HepG2 (cell line): Measurements from ENCODE around the gene CCDC77. TPM values are rescaled to one million over a fixed set of nuclear protein-coding genes. Genes with fewer than 3 reads are reported as not detected.
A peak's percentile ranks its signal among the peaks of the same experiment; 100 is the strongest.

Experiments used
- DRAP1 ChIP-seq: IDR thresholded peaks from 2 replicates; pipeline ENCODE4 v1.6.1; 2016; ENCODE audit warnings: missing genetic modification reagents, missing compliant biosample characterization
- ELF4 ChIP-seq: sonication (generic); formaldehyde crosslinking; IDR thresholded peaks from 2 replicates; pipeline ENCODE4 v1.5.0; 2020; ENCODE audit warnings: missing genetic modification reagents, mild to moderate bottlenecking, moderate library complexity, borderline replicate concordance
- GZF1 ChIP-seq: sonication (generic); formaldehyde crosslinking; IDR thresholded peaks from 2 replicates; pipeline ENCODE4 v1.5.1; 2020; ENCODE audit warnings: mild to moderate bottlenecking, missing genetic modification reagents
- KDM4B ChIP-seq: sonication (generic); formaldehyde crosslinking; IDR thresholded peaks from 2 replicates; pipeline ENCODE4 v1.4.0; 2020; ENCODE audit warnings: missing genetic modification reagents
- KLF15 ChIP-seq: sonication (generic); formaldehyde crosslinking; IDR thresholded peaks from 2 replicates; pipeline ENCODE4 v1.8.1; 2023; ENCODE audit warnings: borderline replicate concordance, mild to moderate bottlenecking, inconsistent platforms, missing genetic modification reagents, mixed read lengths
- POLR2AphosphoS5 ChIP-seq: IDR thresholded peaks from 2 replicates; pipeline ENCODE4 v1.6.1; 2012; ENCODE audit warnings: low read depth, low read length
- PRMT3 ChIP-seq: sonication (generic); formaldehyde crosslinking; IDR thresholded peaks from 2 replicates; pipeline ENCODE4 v1.8.1; 2022; ENCODE audit warnings: low read depth, mild to moderate bottlenecking, moderate library complexity, missing genetic modification reagents, borderline replicate concordance
- REL ChIP-seq: sonication (generic); formaldehyde crosslinking; conservative IDR thresholded peaks from 2 replicates; pipeline ENCODE4 v1.8.0; 2022; ENCODE audit warnings: mild to moderate bottlenecking, missing genetic modification reagents, moderate library complexity
- TEAD3 ChIP-seq: optimal IDR thresholded peaks from 2 replicates; pipeline ENCODE3; 2016; ENCODE audit warnings: borderline replicate concordance
- TOPORS ChIP-seq: sonication (generic); formaldehyde crosslinking; IDR thresholded peaks from 2 replicates; pipeline ENCODE4 v1.8.0; 2023; ENCODE audit warnings: mild to moderate bottlenecking, missing genetic modification reagents
- polyA plus RNA-seq, 8 experiments: library from polyadenylated mRNA; depleted of rRNA in 3 of 8; stranded (reverse) in 7 of 8; unstranded in 1 of 8; fragments of >200 nt; fragmentation: Illumina TruSeq in 4 of 8; extraction: Trizol in 4 of 8; gene quantifications; 2 replicates each; pipeline versions ENCODE4 v1.2.1 to v1.2.3, GENCODE V29; 2011 to 2016; ENCODE audit warnings: low read depth in 4 of 8, missing spikeins in 1 of 8, mixed read lengths in 1 of 8; ENCODE audit not compliant: insufficient read depth in 1 of 8
- total RNA-seq, 5 experiments: library from RNA; depleted of rRNA; stranded (reverse); fragments of >200 nt; fragmentation: Illumina TruSeq; extraction: Trizol; gene quantifications; 2 replicates each; pipeline ENCODE4 v1.2.3, GENCODE V29; 2016; ENCODE audit warnings: low read depth in 1 of 5
- TF ChIP-seq, protein P1 (sequence below): sonication (generic); formaldehyde crosslinking; IDR thresholded peaks from 2 replicates; pipeline ENCODE4 v1.5.1; 2020; ENCODE audit warnings: missing genetic modification reagents, mild to moderate bottlenecking, borderline replicate concordance
- TF ChIP-seq, protein P2 (sequence below): sonication (generic); formaldehyde crosslinking; IDR thresholded peaks from 2 replicates; pipeline ENCODE4 v1.4.0; 2020; ENCODE audit warnings: missing genetic modification reagents
- TF ChIP-seq, protein P3 (sequence below): sonication (generic); formaldehyde crosslinking; IDR thresholded peaks from 2 replicates; pipeline ENCODE4 v1.4.0; 2020; ENCODE audit warnings: mild to moderate bottlenecking, missing genetic modification reagents, borderline replicate concordance
- TF ChIP-seq, protein P4 (sequence below): sonication (generic); formaldehyde crosslinking; IDR thresholded peaks from 2 replicates; pipeline ENCODE4 v1.4.0; 2020; ENCODE audit warnings: missing genetic modification reagents

CCDC77 gene
- total and polyA plus RNA-seq, 2 of the 13 experiments (the other 11 are each of a cell fraction or from before 2014, with no cell fraction given) = 6.4 to 16.4 TPM

DNA sequence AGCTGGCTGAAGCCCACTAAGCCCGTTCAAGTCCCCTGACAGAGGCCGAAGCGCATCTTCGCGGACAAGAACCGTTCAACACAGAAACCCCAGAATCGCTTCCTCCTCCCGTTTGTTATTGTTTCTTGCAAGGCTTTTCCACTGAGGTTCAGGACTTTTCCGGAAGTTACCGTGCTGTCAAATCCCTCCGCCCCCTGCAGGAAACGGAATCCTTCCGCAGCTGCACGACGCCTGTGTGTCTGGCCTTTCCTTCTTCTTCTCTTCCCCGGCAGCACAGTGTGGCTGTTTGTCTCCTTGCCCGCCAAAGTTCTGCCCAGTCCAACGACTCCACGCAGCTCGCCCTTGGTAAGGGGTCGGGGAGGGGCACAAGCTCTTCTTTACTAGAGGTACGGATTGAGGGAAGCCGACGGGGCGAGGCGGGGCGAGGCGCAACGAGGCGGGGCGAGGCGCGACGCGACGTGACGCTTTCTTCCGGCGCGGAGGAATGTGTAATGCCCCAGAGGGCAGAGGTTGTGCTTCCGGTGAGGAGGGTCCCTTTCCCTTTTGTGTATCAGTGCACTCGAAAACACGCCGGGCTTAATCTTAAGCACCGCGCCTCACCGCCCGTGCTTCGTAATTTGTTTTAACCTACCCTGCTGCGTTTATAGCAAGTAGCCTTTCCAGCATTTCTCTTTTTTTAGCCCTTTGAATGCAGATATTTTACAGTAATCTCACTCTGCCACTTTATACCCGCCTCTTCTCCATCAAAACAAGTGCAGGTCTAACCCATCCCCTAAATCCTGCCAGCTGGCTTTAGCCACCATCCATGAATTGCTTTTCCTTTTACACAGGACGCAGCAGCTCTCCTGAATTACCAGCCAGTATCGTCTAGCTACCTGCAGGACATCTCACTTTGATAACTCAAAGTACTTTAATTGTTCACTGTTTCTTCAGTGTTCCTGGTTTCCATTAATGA is 12.0 kb upstream of the CCDC77 start, which contains the start of gene KDM5A (continued):
- TF ChIP-seq GZF1 (CRISPR knock-in tag) (no peak), ELF4 (CRISPR knock-in tag) (peak; percentile 33; the same call in 1 of the 2 replicates), DRAP1 (CRISPR knock-in tag) (peak; percentile 54; the same call in 1 of the 2 replicates), KDM4B (CRISPR knock-in tag) (0 out of 2 replicates have a peak, but pooled peaks have one; percentile 39), TEAD3 (CRISPR knock-in tag) (peak; percentile 67), POLR2AphosphoS5 (peak; percentile 84), KLF15 (CRISPR knock-in tag) (no peak), PRMT3 (CRISPR knock-in tag) (no peak), TOPORS (CRISPR knock-in tag) (peak; percentile 78; the same call in 1 of the 2 replicates), REL (CRISPR knock-in tag) (0 out of 2 replicates have a peak, but pooled peaks have one; percentile 30)
- TF ChIP-seq, protein P1, sequence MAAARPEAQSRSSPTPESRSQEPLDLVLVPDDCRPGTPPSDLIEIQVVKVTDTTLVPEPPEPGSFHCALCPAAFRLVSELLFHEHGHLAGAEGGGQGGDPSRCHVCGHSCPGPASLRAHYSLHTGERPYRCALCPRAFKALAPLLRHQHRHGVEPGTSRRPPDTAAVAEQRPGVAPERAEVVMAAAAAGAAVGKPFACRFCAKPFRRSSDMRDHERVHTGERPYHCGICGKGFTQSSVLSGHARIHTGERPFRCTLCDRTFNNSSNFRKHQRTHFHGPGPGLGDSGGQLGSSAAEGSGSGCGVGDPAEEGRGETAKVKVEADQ (CRISPR knock-in tag) = peak; percentile 43; the same call in 1 of the 2 replicates
- TF ChIP-seq, protein P2, sequence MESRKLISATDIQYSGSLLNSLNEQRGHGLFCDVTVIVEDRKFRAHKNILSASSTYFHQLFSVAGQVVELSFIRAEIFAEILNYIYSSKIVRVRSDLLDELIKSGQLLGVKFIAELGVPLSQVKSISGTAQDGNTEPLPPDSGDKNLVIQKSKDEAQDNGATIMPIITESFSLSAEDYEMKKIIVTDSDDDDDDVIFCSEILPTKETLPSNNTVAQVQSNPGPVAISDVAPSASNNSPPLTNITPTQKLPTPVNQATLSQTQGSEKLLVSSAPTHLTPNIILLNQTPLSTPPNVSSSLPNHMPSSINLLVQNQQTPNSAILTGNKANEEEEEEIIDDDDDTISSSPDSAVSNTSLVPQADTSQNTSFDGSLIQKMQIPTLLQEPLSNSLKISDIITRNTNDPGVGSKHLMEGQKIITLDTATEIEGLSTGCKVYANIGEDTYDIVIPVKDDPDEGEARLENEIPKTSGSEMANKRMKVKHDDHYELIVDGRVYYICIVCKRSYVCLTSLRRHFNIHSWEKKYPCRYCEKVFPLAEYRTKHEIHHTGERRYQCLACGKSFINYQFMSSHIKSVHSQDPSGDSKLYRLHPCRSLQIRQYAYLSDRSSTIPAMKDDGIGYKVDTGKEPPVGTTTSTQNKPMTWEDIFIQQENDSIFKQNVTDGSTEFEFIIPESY (CRISPR knock-in tag) = peak; percentile 31; the same call in 1 of the 2 replicates
- TF ChIP-seq, protein P3, sequence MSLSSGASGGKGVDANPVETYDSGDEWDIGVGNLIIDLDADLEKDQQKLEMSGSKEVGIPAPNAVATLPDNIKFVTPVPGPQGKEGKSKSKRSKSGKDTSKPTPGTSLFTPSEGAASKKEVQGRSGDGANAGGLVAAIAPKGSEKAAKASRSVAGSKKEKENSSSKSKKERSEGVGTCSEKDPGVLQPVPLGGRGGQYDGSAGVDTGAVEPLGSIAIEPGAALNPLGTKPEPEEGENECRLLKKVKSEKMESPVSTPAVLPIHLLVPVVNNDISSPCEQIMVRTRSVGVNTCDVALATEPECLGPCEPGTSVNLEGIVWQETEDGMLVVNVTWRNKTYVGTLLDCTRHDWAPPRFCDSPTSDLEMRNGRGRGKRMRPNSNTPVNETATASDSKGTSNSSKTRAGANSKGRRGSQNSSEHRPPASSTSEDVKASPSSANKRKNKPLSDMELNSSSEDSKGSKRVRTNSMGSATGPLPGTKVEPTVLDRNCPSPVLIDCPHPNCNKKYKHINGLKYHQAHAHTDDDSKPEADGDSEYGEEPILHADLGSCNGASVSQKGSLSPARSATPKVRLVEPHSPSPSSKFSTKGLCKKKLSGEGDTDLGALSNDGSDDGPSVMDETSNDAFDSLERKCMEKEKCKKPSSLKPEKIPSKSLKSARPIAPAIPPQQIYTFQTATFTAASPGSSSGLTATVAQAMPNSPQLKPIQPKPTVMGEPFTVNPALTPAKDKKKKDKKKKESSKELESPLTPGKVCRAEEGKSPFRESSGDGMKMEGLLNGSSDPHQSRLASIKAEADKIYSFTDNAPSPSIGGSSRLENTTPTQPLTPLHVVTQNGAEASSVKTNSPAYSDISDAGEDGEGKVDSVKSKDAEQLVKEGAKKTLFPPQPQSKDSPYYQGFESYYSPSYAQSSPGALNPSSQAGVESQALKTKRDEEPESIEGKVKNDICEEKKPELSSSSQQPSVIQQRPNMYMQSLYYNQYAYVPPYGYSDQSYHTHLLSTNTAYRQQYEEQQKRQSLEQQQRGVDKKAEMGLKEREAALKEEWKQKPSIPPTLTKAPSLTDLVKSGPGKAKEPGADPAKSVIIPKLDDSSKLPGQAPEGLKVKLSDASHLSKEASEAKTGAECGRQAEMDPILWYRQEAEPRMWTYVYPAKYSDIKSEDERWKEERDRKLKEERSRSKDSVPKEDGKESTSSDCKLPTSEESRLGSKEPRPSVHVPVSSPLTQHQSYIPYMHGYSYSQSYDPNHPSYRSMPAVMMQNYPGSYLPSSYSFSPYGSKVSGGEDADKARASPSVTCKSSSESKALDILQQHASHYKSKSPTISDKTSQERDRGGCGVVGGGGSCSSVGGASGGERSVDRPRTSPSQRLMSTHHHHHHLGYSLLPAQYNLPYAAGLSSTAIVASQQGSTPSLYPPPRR (CRISPR knock-in tag) = no peak
- TF ChIP-seq, protein P4, sequence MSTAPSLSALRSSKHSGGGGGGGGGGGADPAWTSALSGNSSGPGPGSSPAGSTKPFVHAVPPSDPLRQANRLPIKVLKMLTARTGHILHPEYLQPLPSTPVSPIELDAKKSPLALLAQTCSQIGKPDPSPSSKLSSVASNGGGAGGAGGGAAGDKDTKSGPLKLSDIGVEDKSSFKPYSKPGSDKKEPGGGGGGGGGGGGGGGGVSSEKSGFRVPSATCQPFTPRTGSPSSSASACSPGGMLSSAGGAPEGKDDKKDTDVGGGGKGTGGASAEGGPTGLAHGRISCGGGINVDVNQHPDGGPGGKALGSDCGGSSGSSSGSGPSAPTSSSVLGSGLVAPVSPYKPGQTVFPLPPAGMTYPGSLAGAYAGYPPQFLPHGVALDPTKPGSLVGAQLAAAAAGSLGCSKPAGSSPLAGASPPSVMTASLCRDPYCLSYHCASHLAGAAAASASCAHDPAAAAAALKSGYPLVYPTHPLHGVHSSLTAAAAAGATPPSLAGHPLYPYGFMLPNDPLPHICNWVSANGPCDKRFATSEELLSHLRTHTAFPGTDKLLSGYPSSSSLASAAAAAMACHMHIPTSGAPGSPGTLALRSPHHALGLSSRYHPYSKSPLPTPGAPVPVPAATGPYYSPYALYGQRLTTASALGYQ (CRISPR knock-in tag) = no peak
